Epithelial cell of proximal tubule (primary cell): ENCODE measurements around the gene FDX2. TPM values are rescaled to one million over a fixed set of nuclear protein-coding genes. Genes with fewer than 3 reads are reported as not detected.
A peak's percentile ranks its signal among the peaks of the same experiment; 100 is the strongest.
"Not testable (repeated sequence)": the region's sequence is repeated elsewhere in the genome, so short reads cannot be mapped to it uniquely, and the experiment has no call there.

Source experiments
- DNase-seq: peaks from one replicate; pipeline ENCODE4 v3.0.0-alpha.2; 2011; ENCODE audit warnings: low read depth
- H3K4me3 ChIP-seq: 2 replicates; pipeline ENCODE4 v1.5.1; 2011; ENCODE audit warnings: low read depth, mild to moderate bottlenecking, low read length
- CTCF ChIP-seq: conservative IDR thresholded peaks from 2 replicates; pipeline ENCODE4 v1.5.1; 2012; ENCODE audit warnings: low read depth, mild to moderate bottlenecking, low read length
- total RNA-seq: library from RNA; depleted of rRNA; stranded (reverse); fragments of >200 nt; gene quantifications from 2 replicates; pipeline ENCODE4 v1.2.3, GENCODE V29; 2015

The FDX2 gene
- total RNA-seq, 1 donor from 2014 or later = 57.6 TPM

- no peak overlapping the region for H3K4me3 ChIP-seq
- no peak for DNase-seq
- TF ChIP-seq CTCF = no peak
These were observed 24.2 kb upstream of the FDX2 start for GRCh38 chr19:10339977-10340376.

GRCh38 chr19:10339380-10339960, 23.7 kb upstream of the FDX2 start, which contains the start of gene ICAM3:
TSS of gene ICAM3 (minus strand) at chr19:10339624. CDS start at chr19:10339614, 10 bp downstream.
- H3K4me3 ChIP-seq = no peak within 1 kb of the TSS
- no peak for TF ChIP-seq CTCF
- DNase-seq = no peak

DNA sequence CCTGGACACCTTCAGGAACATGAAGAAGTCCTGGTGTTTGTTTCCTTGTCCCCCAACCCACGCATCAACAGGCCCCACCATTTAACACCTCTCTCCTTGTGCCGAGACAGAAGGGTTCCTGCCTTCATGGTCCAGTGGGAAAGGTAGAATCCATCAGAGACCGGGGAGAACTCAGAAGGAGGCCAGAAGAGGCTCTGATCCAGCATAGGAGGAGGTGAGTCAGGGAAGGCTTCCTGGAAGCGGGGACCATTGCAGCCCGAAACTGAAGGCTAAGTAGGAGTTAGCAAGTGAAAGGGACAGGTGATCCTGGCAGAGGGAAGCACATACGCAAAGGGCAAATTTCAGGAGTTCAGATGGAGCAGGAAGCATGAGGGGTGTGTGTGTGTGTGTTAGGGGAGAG, 23.1 kb upstream of the FDX2 start:
- no peak for DNase-seq
- TF ChIP-seq CTCF = no peak
- no peak overlapping the region for H3K4me3 ChIP-seq

DNA sequence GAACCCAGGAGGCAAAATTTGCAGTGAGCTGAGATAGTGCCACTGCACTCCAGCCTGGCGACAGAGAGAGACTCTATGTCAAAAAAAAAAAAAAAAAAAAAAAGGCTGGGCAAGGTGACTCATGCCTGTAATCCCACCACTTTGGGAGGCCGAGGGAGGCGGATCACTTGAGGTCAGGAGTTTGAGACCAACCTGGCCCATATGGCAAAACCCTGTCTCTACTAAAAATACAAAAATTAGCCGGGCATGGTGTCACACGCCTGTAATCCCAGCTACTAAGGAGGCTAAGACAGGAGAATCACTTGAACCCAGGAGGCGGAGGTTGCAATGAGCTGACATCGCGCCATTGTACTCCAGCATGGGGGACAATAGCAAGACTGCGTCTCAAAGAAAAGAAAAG, 20.9 kb upstream of the FDX2 start:
- DNase-seq, H3K4me3 ChIP-seq: not testable (repeated sequence)

DNA sequence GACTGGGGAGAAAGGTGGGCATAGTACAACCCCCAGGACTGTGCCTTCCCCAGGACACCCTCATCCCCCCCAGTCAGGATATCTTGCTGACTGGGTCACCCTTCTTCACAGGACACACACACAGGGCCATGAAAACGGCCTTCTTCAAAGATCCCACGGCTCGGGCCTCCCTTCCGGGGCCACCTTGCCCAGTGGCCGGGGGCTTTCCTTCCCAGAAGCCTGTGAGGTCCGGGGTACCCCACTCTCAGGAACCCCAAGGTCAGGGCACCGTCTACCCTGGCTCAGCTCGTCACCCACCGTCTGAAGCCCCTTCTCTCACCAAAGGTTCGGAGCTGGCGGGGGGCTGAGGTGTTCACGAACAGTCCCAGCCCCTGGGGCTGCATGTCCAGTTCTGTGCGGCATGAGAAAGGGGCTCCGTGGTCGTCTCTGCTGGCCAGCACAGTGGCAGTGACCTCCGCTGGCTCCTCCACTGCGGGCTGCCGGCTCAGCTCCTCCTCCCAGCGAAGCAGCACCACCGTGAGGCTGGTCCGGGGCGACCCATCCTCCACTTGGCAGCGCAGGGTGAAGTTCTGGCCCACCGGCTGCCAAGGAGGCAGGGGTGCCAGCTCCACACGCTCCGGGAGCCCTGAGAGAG, 19.7 kb upstream of the FDX2 start:
- no peak for TF ChIP-seq CTCF
- H3K4me3 ChIP-seq = no peak overlapping the region
- no peak for DNase-seq

DNA sequence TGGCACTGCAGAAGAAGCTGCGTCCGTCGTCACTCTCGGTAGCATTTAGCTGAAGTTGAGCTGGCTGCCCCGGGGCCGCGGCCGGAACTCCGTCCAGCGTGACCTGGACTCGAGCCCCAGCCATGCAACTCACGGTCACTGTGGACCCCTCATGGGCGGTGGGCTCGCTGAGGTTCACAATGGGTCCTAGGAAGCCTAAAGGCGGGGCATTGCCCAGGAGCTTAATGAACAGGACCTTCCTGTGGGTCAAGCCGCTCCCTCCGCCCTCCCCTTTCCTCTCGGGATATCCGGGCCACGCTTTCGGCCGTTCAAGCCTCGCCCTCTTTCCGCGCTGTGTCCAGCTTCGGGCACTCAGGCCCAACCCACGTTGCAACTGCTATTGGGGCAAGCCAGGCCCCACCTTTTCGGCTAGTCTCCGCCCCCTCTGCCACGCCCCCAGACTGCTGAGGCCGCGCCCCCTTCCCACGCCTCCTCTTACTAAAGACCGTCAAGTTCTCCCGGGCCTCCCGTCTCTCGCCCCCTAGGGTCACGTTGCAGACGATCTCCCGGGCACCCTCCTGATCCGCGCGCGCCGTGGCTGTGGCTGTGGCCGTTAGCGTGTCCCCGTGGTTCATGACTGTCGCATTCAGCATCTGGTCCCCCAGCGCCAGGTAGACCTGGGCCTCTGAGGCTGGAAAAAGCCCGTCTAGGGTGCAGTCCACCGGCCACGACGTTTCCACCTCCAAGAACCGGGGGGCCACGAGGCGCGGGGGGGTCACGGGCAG, 19.0 kb upstream of the FDX2 start:
- peak; percentile 17 for TF ChIP-seq CTCF
- peak overlapping the region; percentile 92 for H3K4me3 ChIP-seq
- DNase-seq = peak; percentile 53

- H3K4me3 ChIP-seq = peak overlapping the region; percentile 92
- DNase-seq = no peak
- TF ChIP-seq CTCF = no peak
These were observed 18.2 kb upstream of the FDX2 start for GRCh38 chr19:10333758-10334587.
